Measurements from ENCODE around the gene CABP1.

Gene CABP1

GRCh38 chr12:120693848-120694247, 53.4 kb downstream of the CABP1 start:
- no peak for DNase-seq (ENCODE audit: low spot score)

GRCh38 chr12:120696626-120697025, 56.2 kb downstream of the CABP1 start:
- no peak for DNase-seq (ENCODE audit: low spot score)

DNA sequence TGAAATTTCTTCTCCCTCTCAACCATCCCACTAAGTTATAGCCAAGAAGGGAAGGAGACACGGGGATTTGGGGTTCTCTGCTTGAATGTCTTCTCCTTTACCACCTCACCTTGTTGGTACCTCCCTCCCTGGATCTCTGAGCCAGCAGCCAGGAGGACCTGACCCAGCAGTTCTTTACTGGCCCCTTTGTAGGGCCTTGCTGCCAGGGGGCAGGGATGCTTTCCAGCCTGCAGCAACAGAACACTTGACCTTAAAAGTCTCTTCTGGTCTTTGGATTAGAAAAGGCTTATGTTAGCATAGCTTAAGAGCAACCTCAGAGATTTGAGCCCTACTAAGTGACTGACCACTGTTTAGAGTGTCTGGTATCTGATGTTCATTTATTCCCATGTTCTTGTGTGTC, 56.9 kb downstream of the CABP1 start:
- DNase-seq (ENCODE audit: low spot score): no peak

DNA sequence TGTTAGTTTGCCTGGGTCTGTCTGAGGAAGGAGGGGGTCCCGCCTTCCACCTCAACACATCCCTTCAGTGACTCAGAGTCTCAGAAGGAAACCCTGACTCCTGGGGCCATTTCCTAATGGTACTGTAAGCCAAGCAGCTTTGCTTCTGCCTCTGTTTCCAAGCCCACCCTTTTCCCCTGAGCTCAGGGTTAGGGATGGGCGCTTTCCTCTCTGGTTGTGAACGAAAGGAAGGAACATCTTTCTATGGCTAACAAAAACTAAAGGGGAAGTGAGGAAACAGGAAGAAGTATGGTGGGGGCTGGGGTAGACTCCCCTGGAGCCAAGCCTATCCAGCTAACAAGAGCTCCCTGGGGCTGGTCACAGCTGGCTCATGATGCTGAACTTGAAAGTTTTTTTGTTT, 58.2 kb downstream of the CABP1 start:
- DNase-seq (ENCODE audit: low spot score): no peak

GRCh38 chr12:120699553-120699952, 59.1 kb downstream of the CABP1 start:
- DNase-seq (ENCODE audit: low spot score): no peak

DNA sequence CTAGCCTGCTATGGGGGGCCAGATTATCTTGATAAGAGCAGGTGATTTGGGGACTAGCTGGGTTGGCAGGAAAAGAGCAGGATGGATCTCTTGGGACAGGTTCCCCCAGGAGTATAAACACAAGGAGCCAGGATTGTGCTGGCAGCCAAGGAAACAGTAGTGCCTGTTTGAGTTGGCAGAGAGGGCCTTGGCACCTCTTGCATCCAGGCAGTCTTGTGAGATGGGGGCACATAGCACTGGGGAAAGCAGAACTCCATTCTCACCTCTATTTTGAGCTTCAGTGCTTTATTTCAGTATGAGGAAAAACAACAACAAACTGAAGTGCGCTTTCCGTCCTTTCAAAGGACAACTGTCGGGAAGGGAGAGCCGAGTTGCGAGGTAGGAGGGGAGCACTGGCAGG, 60.5 kb downstream of the CABP1 start:
- no peak for DNase-seq (ENCODE audit: low spot score)

DNA sequence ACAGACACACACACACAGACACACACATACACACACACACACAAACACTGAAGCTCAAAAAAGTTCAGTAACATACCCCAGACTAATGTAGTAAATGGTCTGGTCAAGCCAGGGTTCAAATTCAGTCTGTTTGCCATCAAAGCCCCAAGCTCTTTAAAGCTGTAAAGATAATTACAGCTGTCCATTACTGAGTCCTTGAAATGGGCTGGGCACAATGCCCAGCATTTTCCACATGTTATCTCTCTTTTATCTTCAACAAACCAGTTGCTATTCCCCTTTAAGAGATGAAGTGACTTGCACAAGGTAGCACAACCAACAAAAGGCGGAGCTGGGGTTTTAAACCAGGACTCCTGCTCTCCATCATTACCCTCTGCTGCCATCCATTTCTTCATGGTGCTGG, 62.2 kb downstream of the CABP1 start:
- DNase-seq (ENCODE audit: low spot score): no peak

DNA sequence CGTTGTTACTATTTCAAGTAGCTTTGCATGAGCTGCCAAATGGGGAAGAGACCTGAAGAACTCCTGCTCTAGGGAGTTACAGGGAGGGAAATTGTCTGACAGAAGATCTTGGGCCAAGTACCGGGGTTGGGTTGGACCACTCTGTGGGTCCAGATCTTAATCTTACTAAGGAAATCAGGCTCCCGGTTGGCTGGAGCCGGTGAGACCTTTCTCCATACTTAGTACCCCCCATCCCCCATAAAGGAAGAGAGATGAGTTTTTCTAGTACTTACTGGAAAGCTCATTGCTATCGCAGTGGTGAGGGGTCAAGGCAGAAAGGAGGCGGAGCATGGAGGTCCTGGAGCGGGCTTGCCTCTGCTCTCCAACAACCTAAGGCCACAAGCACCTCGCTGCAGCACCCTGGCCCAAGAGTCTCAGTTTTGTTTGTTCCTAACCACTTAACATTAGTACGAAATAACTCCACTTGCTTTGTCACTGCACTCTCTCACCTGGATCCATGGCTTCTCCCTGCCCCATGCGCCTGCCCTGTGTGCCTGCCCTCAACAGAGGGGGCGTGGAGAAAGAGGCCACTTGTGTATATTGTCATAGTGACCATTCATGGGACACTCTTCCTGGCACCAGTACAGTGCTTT, 63.0 kb downstream of the CABP1 start:
- no peak for DNase-seq (ENCODE audit: low spot score)

GRCh38 chr12:120705618-120706017, 65.2 kb downstream of the CABP1 start:
- no peak for DNase-seq (ENCODE audit: low spot score)

DNA sequence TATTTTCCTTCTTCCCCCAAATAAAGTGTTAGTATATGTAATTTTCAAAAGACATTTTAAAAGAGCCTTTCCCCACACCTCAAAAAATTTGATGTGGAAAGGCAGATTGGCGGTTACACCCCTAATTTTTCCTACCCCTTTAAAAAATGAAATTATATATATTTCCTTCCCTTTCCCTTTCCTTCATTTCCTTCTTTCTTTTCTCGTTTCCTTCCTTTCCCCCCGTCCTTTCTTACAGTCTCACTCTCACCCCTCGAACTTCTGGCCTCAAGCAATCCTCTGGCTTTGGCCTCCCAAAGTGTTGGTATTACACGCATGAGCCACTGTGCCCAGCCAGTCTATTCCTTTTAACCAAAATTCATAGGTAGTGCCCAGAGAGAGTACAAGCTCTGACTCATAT, 65.6 kb downstream of the CABP1 start:
- DNase-seq (ENCODE audit: low spot score): no peak

DNA sequence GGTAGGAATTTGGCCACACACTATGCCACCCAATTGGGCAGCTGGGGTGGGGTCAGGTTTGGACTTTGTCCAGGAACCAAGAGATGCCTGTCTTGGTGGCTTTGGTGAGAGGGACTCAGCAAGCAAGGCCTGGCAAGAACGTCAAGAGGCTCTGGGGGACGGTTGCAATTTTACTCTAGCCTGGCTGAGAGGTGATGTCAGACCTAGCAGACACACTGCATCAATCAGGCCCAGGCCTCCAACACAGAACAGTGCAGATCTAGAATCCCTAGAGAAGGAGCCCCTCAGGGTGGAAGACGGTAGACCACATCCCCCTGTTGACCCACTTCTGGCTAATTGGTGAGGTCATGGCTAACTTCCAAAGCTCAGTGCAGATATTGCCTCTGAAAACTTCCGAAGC, 68.2 kb downstream of the CABP1 start:
- no peak for DNase-seq (ENCODE audit: low spot score)

- DNase-seq (ENCODE audit: low spot score): peak; percentile 63
Measured at GRCh38 chr12:120710031-120710804, 69.8 kb downstream of the CABP1 start, which contains the start of gene UNC119B. TSS of gene UNC119B (plus strand) at chr12:120710458. CDS start at chr12:120710475, 17 bp downstream.

DNA sequence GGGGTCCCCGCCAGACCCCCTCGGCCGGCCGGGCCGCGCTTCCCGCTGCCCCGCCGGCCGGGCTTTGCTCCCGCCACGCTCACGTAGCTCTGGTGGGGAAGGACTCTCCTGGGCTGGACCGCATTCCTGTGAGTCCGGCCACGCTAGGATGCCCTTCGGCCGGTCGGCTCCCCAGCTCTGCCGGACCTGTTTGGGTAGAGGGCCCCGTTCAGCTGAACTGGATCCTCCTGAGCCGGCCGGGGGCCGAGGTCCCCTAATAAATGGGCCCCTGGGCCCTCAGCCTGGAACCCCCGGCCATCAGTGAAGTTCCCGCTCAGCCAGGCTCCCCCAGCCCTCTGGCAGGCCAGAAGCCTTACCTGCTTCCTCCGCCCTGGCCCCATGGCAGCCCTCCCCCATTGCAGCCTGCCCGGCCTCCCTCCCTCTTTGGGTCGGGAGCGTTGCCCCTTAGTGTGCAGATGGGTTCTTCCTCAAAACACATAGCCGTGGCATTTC, 70.4 kb downstream of the CABP1 start:
- DNase-seq (ENCODE audit: low spot score): no peak

DNA sequence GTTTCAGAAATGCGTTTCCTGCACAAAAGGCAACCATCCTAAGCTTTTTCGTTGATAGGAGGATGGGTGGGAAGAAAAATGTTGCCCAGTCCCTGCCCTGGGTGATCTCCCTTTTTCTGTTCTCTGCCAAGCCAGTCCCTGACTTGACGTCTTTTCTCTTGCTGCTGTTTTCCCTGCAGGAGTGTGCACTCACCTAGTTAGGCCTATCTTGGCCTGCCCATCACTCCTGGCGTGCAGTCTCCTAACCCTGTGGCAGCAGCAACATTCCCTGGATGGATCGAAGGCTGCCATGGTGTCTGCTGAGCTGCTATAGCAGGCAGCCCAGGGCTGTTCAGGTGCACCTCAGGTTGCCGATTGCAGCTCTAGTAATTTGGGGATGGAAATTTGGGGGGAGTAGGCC, 71.0 kb downstream of the CABP1 start:
- no peak for DNase-seq (ENCODE audit: low spot score)

- no peak for DNase-seq (ENCODE audit: low spot score)
Measured at GRCh38 chr12:120712610-120713009, 72.2 kb downstream of the CABP1 start.

- peak; percentile 87 for DNase-seq (ENCODE audit: low spot score)
Measured at GRCh38 chr12:120713861-120714482, 73.5 kb downstream of the CABP1 start.

All from CD4-positive, alpha-beta T cell treated with Interleukin-6 at 100 ng/mL for 8 hours (primary cell).